Measurements from ENCODE around the gene PACS2. TPM values are rescaled to one million over a fixed set of nuclear protein-coding genes. Genes with fewer than 3 reads are reported as not detected.

Gene PACS2
- total RNA-seq, 2 donors from 2014 or later = 61.3 to 69.4 TPM

- intact Hi-C loops (cut with DNase I) = no loop called here
- DNase-seq (ENCODE audit: low spot score) = peak; percentile 78
These were observed 94.0 kb downstream of the PACS2 start for GRCh38 chr14:105408592-105408991.

GRCh38 chr14:105409364-105409763, 94.8 kb downstream of the PACS2 start:
- no peak for DNase-seq (ENCODE audit: low spot score)
- intact Hi-C loops (cut with DNase I) = no loop called here

DNA sequence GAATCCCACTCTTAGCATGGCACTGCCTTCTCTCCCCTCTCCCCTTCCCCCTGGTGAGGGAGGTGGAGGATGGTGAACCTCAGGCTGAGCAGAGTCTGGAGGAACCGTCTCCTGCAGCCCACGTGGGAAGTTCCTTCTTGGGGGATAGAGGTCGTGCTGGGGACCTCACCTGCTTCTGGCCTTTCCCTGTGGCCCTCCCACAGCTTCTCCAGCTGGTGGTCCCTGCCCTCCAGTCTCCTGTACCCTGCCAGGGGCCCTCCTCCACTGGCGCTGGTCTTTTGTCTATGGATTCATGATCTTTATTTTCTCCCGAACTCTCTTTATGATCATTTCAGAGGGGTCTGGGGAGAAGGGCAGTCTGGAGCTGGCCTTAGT, 96.1 kb downstream of the PACS2 start:
- intact Hi-C loops (cut with DNase I) = no loop called here
- DNase-seq (ENCODE audit: low spot score) = no peak

DNA sequence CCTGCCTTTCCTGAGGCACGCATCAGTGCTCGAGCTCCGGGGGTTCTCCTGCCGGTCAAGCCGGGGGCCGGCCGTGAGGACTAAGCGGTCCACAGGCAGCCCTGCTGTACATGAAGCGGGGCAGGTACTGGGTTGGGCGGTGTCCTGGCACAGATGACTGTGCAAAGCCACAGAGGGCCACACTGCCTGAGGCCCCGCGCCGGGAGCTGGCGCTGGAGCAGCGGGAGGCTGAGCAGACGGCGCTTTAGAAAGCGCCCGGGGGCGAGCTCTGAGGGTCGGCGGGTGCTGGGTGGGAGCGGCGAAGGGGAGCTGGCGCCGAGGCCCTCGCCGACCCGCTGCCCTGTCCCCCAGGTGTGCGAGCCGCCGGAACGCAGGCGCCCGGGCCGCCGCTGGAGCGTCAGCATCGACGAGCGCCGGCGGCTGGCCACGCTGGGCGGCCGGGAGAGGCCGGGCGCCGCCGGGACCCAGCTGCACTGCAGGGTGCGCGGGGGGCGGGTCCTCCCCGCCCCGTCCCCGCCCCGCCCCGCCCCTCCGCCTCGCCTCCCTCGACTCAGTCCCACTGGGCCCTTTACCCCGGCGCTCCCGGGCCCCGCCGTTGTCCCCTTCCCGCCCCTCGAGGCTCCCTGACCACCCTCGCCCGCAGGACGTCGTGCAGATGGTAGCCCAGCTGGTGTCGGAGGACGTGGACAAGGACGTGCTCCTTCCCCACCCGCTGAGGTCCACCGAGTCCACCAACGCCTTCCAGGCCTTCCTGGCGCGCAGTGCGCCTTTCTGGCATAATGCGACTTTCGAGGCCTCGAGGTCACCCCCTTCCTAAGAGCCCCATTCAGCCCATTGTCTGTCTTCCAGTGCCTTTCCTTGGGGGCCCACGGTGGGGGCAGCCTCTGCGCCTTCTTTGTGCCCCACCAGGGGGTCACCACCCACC, 96.7 kb downstream of the PACS2 start:
- DNase-seq (ENCODE audit: low spot score) = peak; percentile 84
- intact Hi-C loops (cut with DNase I) = no loop called here

- intact Hi-C loops (cut with DNase I) = no loop called here
- peak; percentile 50 for DNase-seq (ENCODE audit: low spot score)
These were observed 97.6 kb downstream of the PACS2 start for GRCh38 chr14:105411985-105412770.

- peak; percentile 64 for DNase-seq (ENCODE audit: low spot score)
- intact Hi-C loops (cut with DNase I) = no loop called here
These were observed 98.4 kb downstream of the PACS2 start for GRCh38 chr14:105412771-105413543.

DNA sequence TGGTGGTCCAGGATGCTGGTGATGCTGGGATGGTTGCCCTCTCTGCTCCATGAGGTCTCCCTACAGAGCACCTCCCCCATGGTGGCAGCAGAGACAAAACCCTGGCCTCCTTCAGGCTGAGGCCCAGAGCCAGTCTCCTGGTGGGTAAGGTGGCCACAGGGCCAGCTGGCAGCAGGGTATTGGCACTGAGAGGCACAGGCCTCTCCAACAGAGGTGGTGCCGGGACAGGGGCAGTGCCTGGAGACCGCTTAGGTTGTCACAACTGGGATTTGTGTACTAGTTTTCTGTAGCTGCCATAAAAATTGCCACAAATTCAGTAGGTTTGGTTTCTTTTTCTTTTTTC, 99.0 kb downstream of the PACS2 start:
- intact Hi-C loops (cut with DNase I) = no loop called here
- peak; percentile 49 for DNase-seq (ENCODE audit: low spot score)

- intact Hi-C loops (cut with DNase I) = no loop called here
- DNase-seq (ENCODE audit: low spot score) = peak; percentile 93
These were observed 100.2 kb downstream of the PACS2 start for GRCh38 chr14:105414456-105415371.

DNA sequence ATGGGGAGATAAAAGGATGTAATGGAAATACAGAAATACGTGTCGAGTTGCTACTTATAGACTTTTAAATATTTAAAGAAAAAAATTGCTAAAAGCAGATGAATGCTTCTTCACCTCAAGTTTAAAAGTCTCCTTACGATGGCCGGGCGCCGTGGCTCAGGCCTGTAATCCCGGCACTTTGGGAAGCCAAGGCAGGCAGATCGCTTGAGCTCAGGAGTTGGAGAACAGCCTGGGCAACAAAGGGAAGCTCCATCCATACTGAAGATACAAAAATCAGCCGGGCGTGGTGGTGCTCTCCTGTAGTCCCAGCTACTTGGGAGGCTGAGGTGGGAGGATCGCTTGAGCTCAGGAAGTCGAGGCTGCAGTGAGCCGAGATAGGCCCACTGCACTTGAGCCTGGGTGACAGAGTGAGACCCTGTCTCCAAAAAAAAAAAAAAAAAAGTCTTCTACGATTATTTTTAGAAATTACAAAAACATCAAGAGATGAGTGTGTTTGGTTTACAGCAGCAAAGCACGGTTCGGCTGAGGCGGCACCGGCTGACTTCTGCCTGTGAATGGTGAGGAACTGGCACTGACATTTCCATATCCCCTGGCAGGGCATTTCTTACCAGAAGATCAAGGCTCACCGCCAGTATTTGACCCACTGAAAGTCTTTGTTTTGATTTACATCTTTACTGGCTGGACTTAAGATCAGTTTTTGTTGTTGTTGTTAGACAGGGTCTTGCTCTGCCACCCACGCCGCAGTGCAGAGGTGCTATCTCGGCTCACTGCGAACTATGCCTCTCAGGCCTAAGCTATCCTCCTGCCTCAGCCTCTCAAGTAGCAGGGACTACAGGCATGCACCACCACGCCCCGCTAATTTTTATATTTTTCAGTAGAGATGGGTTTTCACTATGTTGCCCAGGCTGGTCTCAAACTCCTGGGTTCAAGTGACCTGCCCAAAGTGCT, 101.2 kb downstream of the PACS2 start:
- intact Hi-C loops (cut with DNase I) = no loop called here
- DNase-seq (ENCODE audit: low spot score) = peak; percentile 62

DNA sequence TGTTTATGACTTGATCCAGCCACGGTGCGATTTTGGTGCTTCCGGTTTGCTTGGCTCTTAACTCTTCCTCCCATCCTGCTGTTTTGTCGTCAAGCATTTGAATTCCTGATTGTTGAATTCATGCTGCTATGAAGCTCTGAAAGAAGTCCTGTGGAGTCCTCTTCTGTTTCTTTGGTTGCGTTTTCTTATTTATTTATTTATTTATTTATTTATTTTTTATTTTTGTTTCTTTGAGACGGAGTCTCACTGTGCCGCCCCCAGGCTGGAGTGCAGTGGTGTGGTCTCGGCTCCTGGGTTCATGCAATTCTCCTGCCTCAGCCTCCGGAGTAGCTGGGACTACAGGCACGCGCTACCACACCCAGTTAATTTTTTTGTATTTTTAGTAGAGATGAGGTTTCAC, 102.1 kb downstream of the PACS2 start:
- intact Hi-C loops (cut with DNase I) = no loop called here
- no peak for DNase-seq (ENCODE audit: low spot score)

GRCh38 chr14:105417690-105418121, 103.2 kb downstream of the PACS2 start:
- intact Hi-C loops (cut with DNase I) = no loop called here

GRCh38 chr14:105418269-105419194, 104.0 kb downstream of the PACS2 start:
- intact Hi-C loops (cut with DNase I) = no loop called here
- peak; percentile 76 for DNase-seq (ENCODE audit: low spot score)

More at GRCh38 chr14:105417690-105418121, 103.2 kb downstream of the PACS2 start:
- DNase-seq (ENCODE audit: low spot score) = no peak

- intact Hi-C loops (cut with DNase I) = no loop called here
- DNase-seq (ENCODE audit: low spot score) = peak; percentile 67
These were observed 104.9 kb downstream of the PACS2 start, which contains the start of gene MTA1 for GRCh38 chr14:105419195-105420091. Gene MTA1 (plus strand): TSS chr14:105419827. CDS start chr14:105420036, 209 bp downstream.

DNA sequence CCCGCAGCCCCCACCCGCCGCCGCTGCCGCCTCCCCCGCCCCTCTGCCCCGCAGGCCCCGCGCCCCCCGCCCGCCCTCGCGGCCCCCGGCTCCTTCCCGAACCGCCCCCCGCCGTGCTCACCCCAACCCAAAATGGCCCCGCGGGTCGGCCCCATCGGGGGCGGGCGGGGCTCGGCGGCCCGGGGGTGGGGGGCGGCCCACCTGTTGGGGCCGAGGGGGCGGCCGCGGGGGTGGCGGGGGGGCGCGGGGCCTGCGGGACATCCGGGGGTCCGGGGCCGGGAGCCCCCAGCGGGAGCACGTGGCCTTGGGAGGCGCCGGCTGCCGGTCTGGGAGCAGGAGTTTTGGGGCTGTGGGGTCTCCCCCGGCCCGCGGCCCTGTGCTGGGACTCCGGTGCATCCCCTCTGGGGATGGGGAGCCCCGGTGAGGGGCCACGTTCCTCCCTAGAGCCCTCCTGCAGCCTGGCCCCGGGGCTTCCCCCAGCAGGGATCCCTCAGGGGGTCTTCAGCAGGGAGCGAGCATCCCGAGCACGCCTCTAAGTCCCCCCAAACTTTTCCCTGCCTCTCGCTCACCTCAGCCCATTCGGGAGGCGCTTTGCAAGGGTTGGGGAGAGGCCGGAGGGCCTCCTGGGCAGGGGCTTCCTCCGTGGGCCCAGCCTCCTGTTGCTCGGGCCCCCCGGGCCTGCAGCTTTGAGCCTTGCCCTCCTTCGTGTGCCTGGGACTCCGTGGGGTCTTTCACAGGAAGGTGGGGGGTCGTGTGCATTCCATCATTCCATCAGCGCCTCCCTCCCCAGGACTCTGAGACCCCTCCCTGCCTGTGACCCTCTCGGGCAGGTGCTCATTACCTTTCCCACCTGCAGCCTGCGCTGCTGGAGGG, 105.8 kb downstream of the PACS2 start:
- peak; percentile 80 for DNase-seq (ENCODE audit: low spot score)
- intact Hi-C loops (cut with DNase I) = no loop called here
